WTC11 (cell line): Measurements from ENCODE around the gene CDHR5.

Experiments used
- ATF2 ChIP-seq: sonication (generic); formaldehyde crosslinking; IDR thresholded peaks from 2 replicates; pipeline ENCODE4 v1.8.1; 2022; ENCODE audit warnings: low read depth, missing genetic modification reagents, borderline replicate concordance
- CBFB ChIP-seq: sonication (generic); formaldehyde crosslinking; IDR thresholded peaks from 2 replicates; pipeline ENCODE4 v1.8.1; 2022; ENCODE audit warnings: mild to moderate bottlenecking, low read depth, missing genetic modification reagents
- CTCF ChIP-seq: fragments of 200-600 bp; IDR thresholded peaks from 2 replicates; pipeline ENCODE4 v1.8.0; 2022; ENCODE audit warnings: antibody characterized with exemption
- ESRRA ChIP-seq: sonication (generic); formaldehyde crosslinking; IDR thresholded peaks from 2 replicates; pipeline ENCODE4 v1.8.1; 2022; ENCODE audit warnings: mild to moderate bottlenecking, missing genetic modification reagents, borderline replicate concordance
- FOXJ3 ChIP-seq: sonication (generic); formaldehyde crosslinking; IDR thresholded peaks from 2 replicates; pipeline ENCODE4 v1.9.0; 2021; ENCODE audit warnings: missing genetic modification reagents, mild to moderate bottlenecking, borderline replicate concordance
- HMGXB4 ChIP-seq: sonication (generic); formaldehyde crosslinking; IDR thresholded peaks from 2 replicates; pipeline ENCODE4 v1.8.1; 2023; ENCODE audit warnings: mild to moderate bottlenecking, moderate library complexity, missing genetic modification reagents
- NFYB ChIP-seq: sonication (generic); formaldehyde crosslinking; conservative IDR thresholded peaks from 2 replicates; pipeline ENCODE4 v1.8.0; 2022; ENCODE audit warnings: low read depth, missing genetic modification reagents
- NR2C2 ChIP-seq: sonication (generic); formaldehyde crosslinking; IDR thresholded peaks from 2 replicates; pipeline ENCODE4 v1.8.0; 2022; ENCODE audit warnings: mild to moderate bottlenecking, missing genetic modification reagents
- RORB ChIP-seq: fragments of 250-450 bp; sonication (Bioruptor Pico); IDR thresholded peaks from 2 replicates; pipeline ENCODE4 v1.9.0; 2021; ENCODE audit warnings: mild to moderate bottlenecking
- ZNF396 ChIP-seq: fragments of 250-450 bp; sonication (Bioruptor Pico); IDR thresholded peaks from 2 replicates; pipeline ENCODE4 v1.8.0; 2021; ENCODE audit warnings: mild to moderate bottlenecking, moderate library complexity, borderline replicate concordance
- ZSCAN18 ChIP-seq: fragments of 250-450 bp; sonication (Bioruptor Pico); IDR thresholded peaks from 2 replicates; pipeline ENCODE4 v2.1.2; 2022; ENCODE audit warnings: mild to moderate bottlenecking, moderate library complexity

- TF ChIP-seq ESRRA (no peak), CTCF (no peak), CBFB (no peak), ZNF396 (CRISPR knock-in tag) (no peak), RORB (no peak), ATF2 (CRISPR knock-in tag) (no peak), HMGXB4 (CRISPR knock-in tag) (no peak), NR2C2 (CRISPR knock-in tag) (no peak), FOXJ3 (CRISPR knock-in tag) (no peak), NFYB (CRISPR knock-in tag) (no peak), ZSCAN18 (CRISPR knock-in tag) (no peak)
Observed at GRCh38 chr11:641806-642370, 17.1 kb upstream of the CDHR5 start.
